HG02610 (cell line): ENCODE data around the gene MPV17.
"Not testable (repeated sequence)": the region's sequence is repeated elsewhere in the genome, so short reads cannot be mapped to it uniquely, and the experiment has no call there.

Source experiments
- ATAC-seq: cut with Tn5 transposase; IDR thresholded peaks from one replicate; pipeline ENCODE4 v1.9.1; 2021; ENCODE audit warnings: mild to moderate bottlenecking, moderate library complexity; ENCODE audit not compliant: unreplicated experiment

The MPV17 gene

DNA sequence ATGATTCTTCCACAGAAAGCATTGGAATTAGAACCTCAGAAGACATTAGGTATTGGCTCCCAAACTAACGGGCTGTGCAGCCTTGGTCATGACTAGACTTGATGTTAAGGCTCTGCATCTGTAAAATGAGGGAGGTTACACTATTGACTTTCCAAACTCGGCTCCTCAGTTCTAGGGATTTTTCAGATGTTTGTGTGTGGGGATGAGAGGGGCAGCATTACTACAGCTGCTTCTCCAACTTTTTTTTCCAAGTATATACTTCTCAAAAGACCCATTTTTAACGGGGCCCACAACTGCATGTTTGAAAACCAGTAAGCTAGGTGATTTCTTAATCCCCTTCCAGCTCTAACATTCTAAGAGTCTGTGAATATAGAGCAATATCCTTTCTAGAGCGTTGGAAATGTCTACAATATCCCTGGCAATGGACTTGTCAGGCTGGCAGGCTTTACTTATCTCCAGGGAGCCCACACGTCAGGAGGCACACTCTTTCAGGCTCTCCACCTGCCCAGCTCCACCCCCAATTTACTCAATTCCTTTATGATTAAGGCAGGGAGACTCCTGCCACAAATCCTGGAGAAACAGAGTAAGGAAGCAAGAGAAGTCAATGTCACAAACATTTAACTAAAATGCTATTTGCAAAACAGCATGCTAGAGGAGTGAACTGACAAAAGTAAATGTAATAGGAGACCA, 844 bp upstream of the MPV17 start:
- ATAC-seq, result no peak

DNA sequence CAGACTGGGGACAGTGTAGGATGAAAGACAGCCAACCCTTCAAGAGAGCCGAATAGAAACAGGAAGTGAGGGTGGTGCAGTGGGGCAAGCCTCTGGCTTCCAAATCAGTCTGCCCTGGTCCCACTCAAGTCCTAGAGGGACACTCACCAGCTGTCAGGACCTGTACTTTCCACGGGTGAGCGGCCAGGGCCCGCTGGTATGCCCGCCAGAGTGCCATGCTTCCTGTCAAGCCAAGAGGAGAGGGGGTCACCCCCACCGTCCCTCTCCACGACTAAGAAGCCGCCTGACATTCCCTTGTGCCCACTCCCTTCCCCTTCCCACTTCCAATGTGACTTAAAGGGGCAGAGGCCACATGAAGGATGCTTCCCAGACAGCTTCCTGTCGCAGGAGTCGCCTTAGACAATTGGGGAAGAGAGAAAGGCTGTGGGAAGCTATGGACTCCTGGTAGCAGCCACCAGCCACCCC, 564 bp downstream of the MPV17 start:
- no peak for ATAC-seq

DNA sequence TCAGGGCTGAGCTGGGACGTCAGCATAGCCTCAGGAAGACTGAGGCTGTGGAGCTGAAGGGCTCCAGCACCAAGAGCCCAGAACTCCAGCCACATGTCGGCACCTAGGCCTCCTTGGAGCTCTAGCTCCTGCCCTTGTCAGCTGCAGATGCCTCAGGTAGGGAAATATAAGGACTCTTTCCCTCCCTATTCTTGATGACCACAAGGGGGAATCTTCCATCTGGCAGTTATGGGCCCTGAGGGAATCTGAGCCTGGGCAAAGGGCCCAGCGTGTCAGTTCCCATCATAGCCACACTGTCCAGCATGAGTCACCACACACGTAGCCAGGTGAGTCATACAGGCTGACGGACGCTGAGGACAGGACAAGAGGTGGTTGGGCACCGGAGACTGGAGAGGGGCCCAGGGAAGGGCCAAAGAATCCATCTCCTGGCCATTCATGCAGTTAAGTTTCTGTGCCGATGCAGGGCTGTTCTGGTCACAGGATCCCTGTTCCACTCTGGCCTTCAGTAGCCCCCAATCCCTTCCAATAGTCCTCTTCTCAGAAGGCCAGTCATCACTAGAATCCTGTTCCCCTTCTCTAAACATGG, 1.8 kb downstream of the MPV17 start:
- no peak for ATAC-seq

DNA sequence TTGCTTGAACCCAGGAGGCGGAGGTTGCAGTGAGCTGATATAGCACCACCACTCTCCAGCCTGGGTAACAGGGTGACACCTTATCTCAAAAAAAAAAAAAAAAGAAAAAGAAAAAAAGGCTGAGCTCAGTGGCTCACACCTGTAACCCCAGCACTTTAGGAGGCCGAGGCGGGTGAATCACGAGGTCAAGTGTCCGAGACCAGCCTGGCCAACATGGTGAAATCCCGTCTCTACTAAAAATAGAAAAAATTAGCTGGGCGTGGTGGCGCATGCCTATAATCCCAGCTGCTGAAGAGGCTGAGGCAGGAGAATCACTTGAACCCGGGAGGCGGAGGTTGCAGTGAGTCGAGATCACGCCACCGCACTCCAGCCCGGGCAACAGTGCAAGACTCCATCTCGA, 3.1 kb downstream of the MPV17 start:
- not testable (repeated sequence) for ATAC-seq

DNA sequence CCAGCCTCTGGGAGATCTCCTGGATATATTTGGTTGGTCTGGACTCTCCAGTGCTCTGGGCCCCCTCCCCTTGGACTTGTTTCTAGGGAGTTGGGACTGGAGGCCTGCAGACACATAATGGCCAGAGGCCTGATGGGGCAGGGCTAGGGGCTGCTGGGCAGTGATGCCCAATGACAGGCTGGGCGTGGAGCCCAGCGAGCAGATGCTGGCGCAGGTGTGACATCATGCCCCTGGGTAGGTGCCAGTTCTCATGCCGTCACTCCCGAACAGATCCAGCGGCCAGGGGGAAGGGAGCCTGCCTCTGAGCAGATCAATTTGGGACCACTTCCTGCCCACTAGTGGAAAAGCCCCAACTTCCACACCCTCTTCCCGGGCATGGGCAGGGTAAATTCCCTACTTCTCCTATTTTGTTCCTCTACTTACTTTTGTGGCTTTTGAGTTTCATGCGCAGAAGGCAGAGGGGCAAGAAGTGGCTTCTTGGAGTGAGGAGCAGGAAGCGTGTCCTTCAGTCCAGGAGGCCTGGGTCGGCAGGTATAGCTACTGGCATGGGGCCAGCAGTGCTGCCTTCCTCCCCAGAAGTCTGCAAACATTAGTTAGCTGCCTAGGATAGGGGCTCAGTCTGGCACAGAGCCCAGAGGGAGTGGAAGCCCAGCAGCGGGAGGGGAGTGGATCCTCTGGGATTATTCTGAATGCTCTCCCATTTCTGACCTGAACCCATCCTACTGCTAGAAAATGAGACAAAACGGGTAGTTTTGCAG, 6.1 kb downstream of the MPV17 start:
- no peak for ATAC-seq

DNA sequence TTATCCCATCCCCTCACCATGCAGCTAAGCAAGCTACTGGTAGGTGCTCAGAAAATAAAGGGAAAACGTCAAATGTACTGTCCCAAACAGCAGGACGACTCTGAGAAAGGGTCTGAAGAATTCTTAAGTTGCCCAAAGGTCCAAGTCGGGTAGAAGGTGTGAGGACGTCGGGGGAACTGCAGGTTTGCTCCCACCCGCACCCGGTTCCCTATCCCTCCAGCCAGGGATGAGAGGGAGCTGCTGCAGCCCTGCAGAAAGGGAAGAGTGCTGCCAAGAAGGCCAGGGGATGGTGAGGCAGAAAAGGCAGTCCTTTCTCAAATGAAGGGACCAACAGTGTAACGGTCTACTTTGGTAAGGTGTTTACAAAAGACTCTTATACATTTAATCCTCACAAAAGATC, 7.8 kb downstream of the MPV17 start:
- ATAC-seq, result no peak

DNA sequence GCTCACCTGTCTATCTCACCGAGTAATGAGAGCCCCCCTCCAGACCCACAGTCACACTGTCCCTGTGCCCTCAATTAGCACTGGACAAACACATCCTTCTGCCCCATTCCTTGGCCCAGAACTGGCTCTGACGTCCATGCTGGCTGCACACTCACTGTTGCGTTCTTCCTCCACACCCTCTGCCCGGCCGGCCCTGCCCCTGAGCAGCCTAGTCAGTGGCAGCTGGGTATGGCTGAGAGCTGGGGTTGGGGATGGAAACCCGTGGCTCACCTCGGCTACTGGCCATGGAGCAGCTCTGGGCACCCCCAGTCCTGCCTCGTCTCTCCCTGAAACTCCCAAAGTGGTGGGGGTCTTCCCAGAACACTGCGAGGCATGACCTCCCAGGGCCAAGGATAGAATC, 8.2 kb downstream of the MPV17 start:
- ATAC-seq, result no peak

DNA sequence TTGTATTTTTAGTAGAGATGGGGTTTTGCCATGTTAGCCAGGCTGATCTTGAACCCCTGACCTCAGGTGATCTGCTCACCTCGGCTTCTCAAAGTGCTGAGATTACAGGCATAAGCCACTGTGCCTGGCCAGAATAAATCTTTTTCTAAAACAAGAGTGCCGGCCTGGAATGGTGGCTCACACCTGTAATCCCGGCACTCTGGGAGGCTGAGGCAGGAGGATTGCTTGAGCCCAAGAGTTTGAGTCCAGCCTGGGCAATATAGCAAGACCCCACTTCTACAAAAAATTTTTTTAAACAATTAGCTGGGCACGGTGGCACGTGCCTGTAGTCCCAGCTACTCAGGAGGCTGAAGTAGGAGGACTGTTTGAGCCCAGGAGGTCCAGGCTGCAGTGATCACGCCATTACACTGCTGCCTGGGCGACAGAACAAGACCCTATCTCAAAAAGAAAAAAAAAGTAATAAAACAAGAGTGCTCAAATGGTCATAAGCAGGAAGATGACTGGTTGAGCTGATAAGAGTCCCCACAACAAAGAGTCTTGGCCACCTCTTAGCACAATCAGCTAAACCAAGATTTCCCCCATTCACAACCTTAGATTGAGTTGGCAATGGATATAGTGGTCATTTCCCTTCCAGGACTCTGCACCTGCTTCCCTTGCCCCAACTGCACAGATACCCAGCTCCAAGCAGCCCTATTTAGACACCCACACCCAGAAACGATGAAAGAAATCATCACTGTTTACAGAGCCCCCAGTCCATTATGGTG, 8.8 kb downstream of the MPV17 start:
- ATAC-seq, result no peak

DNA sequence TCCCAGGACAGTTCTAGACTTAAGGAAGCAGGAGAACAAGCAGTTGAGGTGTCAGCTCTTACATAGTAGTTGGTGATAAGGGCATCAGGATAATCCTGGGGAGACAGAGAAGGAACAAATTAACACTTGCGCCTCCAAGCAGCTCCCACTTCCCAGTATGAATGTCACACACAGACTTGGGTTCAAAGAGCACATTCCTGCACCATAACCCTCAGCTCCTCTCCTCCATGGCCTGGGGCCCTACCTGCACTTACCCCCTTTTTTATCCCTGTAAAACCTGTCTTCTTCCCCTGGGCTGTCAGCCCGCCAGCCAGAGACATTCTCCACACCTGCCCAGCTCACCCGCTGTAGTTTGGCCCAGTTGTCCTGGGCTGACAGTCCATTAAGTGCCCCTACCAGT, 10.7 kb downstream of the MPV17 start:
- no peak for ATAC-seq

DNA sequence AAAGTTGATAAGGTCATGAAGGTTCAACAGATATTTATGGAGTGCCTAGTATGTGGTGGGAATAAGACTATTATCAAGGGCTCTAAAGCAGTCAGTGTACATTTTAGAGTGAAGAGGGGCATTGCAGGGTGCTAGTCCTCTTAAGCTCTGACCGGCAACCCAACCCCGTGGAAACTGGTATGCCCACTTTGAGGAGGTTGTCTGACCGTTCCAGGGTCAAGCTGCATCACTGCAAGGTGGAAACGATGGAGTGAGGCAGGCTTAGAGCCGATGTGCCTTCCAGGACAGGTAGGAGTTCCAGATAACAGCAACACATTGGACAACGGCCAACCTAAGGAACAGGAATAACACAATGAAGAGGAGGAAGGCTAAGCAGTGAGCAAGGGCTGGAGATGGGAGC, 13.2 kb downstream of the MPV17 start:
- no peak for ATAC-seq

DNA sequence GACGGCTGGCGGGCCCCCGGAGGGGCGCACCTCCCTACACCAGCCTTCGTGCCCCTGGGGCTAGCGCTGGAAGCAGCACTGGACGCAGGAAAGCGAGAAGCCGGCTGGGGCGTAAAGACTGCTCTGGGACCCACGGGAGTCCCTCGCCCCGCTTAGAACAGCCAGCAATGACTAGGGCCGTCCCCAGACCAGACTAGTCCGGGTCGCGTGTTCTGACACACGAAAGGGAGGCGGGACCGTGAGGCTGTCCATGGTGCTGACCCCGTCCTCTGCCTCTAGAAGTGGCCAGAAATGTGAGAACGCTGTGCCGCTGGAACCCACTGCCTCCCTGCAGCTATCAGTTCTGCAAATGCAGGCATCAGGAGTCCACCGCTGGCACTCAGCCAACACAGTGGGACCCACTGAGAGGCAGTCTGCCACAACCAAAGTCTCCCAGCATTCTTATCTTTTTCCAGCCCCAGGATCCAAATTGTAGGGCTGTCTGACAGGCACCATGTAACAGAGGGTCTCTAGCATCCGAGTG, 14.5 kb downstream of the MPV17 start, which contains the start of gene UCN:
UCN (minus strand) TSS at position 87 of the 523 bp plus-strand sequence. CDS start 550 bp downstream, outside the sequence.
- no peak for ATAC-seq

DNA sequence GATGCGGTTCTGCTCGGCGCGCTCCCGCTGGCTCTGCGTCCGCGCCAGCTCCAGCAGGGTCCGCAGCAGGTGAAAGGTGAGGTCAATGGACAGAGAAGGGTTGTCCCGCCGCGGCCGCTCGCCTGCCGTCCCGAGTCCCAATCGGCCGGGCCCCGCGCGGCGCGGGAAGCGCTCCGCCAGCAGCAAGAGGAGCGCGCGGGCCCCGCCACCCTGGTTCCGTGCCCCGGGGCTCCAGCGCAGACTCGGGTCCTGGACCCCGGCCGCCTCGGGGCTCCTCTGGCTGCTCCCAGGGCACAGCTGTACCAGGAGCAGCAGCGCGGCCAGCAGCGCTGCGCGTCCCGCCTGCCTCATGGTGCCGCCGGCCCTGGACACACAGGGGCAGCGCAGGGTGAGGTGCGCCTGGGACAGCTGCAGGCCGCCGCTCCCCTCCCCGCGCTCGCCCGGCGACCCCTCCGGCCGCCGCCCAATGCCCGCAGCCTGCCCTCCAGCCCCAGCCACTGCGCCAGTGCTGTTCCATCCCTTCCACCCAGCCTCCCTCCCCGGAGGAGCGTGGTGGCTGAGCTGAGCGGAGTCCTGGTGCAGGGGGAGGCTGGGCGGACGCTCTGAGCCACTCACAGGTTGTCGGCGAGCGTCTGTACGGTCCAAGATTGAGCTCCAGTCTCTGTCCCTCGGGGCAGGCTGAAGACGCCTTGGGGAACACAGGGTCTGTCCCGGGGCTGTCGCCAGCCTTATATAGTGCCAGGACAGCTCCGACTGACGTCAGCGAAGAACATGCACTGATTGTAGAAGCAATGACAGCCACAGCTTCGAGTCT, 15.1 kb downstream of the MPV17 start:
- ATAC-seq, result no peak

DNA sequence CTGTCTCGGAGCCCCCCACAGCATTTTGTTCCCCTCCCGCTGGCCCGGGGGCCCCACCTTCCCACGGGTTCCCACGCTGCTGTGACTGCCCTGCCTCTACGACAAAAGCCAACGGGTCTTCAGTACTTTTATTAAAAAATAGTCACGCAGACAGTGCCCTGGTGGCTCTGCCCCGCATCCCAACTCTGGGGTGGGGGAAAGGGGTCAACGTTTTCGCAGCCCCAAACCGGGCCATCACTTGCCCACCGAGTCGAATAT, 15.7 kb downstream of the MPV17 start:
- no peak for ATAC-seq

DNA sequence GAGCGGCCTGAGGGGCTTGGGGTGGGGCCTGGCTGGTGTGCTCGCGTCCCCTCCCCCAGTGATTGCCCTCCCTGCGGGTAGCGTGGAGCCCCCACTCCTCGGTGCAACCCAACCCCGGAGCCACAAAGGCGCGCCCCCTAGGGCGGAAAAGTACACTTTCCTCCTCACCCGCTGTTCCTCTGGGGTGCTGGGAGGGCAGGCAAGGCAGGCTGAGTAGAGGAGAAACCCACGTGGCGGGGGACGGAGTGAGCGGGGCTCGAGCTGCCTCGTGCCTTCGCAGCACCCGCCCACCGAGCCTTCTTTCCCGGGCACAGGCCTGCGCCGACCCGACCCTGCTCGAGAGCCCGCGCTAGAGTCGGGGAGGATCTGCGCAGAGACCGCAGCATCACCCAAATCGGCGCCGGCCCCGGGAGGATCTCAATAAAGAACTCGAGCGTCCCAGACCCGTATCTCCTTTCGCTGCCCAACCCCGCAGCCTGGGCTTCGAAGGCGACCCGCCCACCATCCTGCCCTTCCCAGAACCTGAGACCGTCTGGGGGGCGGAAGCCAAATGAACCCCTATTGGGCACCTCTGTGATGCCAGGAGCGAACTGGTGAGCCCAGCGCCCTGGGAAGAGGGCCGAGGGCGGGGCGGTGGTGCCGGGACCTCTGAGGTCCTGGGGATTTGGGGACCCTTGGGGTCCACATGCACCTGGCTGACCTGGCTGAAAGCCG, 16.2 kb downstream of the MPV17 start:
- no peak for ATAC-seq

DNA sequence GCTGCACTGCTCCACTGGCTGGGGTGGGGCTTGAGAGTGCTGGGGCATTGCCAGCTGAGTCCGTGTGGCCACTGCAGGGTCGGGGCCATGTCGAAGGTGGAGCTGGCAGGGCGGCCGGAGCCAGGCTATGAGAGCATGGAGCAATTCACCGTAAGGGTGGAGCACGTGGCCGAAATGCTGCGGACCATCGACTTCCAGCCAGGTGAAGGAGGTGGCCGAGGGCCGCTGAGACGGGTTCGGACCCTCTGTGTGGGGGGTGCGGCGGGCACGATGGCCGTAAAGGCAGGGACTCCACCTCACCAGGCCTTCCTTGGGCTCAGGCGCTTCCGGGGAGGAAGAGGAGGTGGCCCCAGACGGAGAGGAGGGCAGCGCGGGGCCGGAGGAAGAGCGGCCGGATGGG, 16.8 kb downstream of the MPV17 start:
- no peak for ATAC-seq

DNA sequence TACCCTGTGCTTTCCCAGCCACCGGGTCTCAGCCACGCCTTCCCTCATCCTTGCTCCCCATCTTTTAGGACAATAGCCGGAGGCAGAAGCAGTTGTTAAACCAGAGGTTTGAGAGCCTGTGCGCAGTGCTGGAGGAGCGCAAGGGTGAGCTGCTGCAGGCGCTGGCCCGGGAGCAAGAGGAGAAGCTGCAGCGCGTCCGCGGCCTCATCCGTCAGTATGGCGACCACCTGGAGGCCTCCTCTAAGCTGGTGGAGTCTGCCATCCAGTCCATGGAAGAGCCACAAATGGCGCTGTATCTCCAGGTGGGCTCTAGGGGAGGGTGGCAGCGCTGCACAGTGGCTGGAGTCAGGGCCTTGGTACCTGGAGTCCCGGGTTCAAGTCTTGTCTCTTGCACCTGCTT, 17.4 kb downstream of the MPV17 start:
- ATAC-seq, result no peak

DNA sequence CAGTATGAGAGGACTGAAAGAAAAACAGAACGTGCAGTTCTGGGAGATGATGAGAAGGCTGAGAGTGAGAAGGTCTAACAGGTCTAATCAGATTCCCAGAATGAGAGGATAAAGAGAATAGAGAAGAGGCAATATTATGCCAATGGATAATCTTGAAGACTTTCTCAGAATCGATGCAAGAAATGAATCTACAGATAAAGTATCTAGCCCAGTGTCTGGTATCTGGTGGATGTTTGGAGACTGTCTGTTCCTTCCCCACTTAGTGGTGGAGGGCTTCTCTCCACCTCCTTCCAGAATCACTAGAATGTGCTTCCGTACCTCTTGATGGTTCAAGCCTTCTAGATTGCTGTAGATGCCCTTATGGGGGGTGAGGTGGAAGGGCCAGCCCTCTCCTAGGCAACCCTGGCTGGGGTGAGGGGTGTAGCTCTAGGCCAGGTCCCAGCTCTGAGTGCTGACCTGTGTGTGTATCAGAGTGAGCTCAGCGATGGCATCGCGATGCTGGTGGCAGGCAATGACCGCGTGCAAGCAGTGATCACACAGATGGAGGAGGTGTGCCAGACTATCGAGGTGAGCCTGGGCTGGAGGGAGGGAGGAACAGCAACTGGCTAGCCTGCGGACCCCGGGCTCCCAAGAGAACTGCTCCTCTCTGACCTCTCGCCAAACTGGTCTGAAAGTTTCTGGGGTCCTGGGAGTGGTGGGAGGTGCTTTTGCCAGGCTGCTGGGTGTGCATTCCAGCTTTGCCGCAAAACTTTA, 18.2 kb downstream of the MPV17 start:
- no peak for ATAC-seq

DNA sequence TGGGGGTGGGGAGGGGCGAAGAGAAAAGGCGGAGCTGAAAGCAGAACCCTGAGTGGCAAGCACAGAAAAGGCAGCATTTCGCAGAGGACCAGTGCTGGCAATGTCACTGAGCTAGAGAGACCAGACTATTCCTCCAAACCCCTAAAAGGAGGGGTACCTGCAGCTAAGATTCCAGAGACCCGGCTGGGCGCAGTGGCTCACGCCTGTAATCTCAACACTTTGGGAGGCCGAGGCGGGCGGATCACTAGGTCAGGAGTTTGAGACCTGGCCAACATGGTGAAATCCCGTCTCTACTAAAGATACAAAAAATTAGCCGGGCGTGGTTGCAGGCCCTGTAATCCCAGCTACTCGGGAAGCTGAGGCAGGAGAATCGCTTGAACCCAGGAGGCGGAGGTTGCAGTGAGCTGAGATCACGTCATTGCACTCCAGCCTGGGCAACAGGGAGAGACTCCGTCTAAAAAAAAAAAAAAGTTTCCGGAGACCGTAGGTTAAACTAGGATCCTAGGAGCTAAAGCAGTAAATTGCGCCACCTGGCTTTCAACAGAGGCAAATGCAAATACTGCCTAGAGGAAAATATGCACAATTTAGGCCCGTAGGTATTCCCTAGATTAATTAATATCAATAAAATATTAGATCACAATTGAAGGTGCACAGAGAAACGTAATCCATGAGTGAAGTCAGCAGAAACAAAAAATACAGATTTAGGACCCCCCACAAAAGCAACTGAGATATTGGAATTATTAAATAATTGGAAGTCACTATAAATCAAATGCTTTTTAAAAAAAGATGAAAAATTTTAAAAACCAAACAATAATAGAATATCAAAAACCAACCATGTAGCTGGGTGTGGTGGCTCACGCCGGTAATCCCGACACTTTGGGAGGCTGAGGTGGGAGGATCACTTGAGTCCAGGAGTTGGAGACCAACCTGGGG, 19.5 kb downstream of the MPV17 start:
- no peak for ATAC-seq
